A549 (cell line): ENCODE measurements around the gene GFRAL.

ENCODE experiments used
- EP300 ChIP-seq, 2 experiments: fragments of >200 bp; sonication (Bioruptor Twin); formaldehyde crosslinking; IDR thresholded peaks; 2 replicates in 1 of 2; 3 replicates in 1 of 2; pipeline ENCODE4 v1.6.1; 2016 to 2017
- ESRRA ChIP-seq: fragments of 150-350 bp; IDR thresholded peaks from 2 replicates; pipeline ENCODE4 v1.6.1; 2014; ENCODE audit warnings: mild to moderate bottlenecking, low read length, borderline replicate concordance
- FOSL2 ChIP-seq, 2 experiments: fragments of 450-650 bp in 1 of 2; fragments of >200 bp in 1 of 2; sonication (Bioruptor Twin) in 1 of 2; formaldehyde crosslinking; IDR thresholded peaks; 2 replicates each; pipeline versions ENCODE4 v1.5.0 to v1.6.1; 2016 to 2020; ENCODE audit warnings: mild to moderate bottlenecking in 1 of 2, moderate library complexity in 1 of 2
- KDM1A ChIP-seq: fragments of 200-600 bp; sonication (generic); IDR thresholded peaks from 2 replicates; pipeline ENCODE4 v1.6.1; 2016; ENCODE audit warnings: low read depth, mild to moderate bottlenecking
- MYC ChIP-seq: IDR thresholded peaks from 2 replicates; pipeline ENCODE4 v1.6.1; 2012; ENCODE audit warnings: mild to moderate bottlenecking, inconsistent platforms, low read length, improper control_type of control experiment, borderline replicate concordance
- SMC3 ChIP-seq: fragments of >200 bp; sonication (Bioruptor Twin); formaldehyde crosslinking; IDR thresholded peaks from 3 replicates; pipeline ENCODE4 v1.6.1; 2018; ENCODE audit warnings: inconsistent platforms
- ZSCAN20 ChIP-seq: fragments of 250-450 bp; sonication (Bioruptor Pico); IDR thresholded peaks from 2 replicates; pipeline ENCODE4 v1.8.0; 2022; ENCODE audit warnings: mild to moderate bottlenecking, moderate library complexity
- TF ChIP-seq, protein P1 (sequence below): fragments of >200 bp; sonication (Bioruptor Twin); formaldehyde crosslinking; IDR thresholded peaks from 3 replicates; pipeline ENCODE4 v1.5.1; 2016
- TF ChIP-seq, protein P2 (sequence below): fragments of 450-650 bp; IDR thresholded peaks from 2 replicates; pipeline ENCODE4 v1.6.1; 2014; ENCODE audit warnings: antibody characterized with exemption
- TF ChIP-seq, protein P3 (sequence below): IDR thresholded peaks from 2 replicates; pipeline ENCODE4 v1.6.1; 2012

DNA sequence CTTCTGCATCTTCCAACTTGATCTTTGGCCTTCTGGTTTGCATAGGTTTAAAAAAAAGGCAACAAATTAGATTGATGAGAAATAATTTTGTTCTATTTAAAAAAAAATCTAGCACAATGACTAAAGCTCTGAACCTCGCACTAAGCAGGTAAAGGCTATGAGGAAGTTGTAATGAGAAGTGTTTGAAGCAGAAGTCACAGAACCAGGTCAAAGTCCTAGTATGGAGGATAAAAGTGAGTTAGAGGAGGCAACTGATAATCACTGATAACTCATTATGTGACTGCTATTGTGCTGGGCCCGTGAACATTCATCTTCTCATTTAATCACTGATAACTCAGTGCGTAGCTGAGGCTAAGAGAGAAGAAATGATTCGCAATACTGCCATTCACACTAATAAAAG is 46.1 kb upstream of the GFRAL start:
- no peak for TF ChIP-seq MYC
- TF ChIP-seq FOSL2 (IDR thresholded peaks at IDR 0.05) = no peak
- TF ChIP-seq FOSL2 (CRISPR knock-in tag; IDR thresholded peaks at IDR 0.05) = no peak
- no peak for TF ChIP-seq ESRRA
- TF ChIP-seq SMC3 = no peak
- TF ChIP-seq KDM1A = no peak
- TF ChIP-seq, protein P1, sequence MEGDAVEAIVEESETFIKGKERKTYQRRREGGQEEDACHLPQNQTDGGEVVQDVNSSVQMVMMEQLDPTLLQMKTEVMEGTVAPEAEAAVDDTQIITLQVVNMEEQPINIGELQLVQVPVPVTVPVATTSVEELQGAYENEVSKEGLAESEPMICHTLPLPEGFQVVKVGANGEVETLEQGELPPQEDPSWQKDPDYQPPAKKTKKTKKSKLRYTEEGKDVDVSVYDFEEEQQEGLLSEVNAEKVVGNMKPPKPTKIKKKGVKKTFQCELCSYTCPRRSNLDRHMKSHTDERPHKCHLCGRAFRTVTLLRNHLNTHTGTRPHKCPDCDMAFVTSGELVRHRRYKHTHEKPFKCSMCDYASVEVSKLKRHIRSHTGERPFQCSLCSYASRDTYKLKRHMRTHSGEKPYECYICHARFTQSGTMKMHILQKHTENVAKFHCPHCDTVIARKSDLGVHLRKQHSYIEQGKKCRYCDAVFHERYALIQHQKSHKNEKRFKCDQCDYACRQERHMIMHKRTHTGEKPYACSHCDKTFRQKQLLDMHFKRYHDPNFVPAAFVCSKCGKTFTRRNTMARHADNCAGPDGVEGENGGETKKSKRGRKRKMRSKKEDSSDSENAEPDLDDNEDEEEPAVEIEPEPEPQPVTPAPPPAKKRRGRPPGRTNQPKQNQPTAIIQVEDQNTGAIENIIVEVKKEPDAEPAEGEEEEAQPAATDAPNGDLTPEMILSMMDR = no peak
- no peak for TF ChIP-seq EP300 (IDR thresholded peaks at IDR 0.05)
- TF ChIP-seq, protein P2, sequence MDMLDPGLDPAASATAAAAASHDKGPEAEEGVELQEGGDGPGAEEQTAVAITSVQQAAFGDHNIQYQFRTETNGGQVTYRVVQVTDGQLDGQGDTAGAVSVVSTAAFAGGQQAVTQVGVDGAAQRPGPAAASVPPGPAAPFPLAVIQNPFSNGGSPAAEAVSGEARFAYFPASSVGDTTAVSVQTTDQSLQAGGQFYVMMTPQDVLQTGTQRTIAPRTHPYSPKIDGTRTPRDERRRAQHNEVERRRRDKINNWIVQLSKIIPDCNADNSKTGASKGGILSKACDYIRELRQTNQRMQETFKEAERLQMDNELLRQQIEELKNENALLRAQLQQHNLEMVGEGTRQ = no peak
- TF ChIP-seq ZSCAN20 (CRISPR knock-in tag) = no peak
- TF ChIP-seq, protein P3, sequence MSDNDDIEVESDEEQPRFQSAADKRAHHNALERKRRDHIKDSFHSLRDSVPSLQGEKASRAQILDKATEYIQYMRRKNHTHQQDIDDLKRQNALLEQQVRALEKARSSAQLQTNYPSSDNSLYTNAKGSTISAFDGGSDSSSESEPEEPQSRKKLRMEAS = no peak
